HG03439 (cell line): ENCODE data around the gene FOXQ1.

ENCODE experiments used
- ATAC-seq: cut with Tn5 transposase; IDR thresholded peaks from one replicate; pipeline ENCODE4 v1.9.1; 2021; ENCODE audit warnings: mild to moderate bottlenecking, moderate library complexity; ENCODE audit not compliant: unreplicated experiment

FOXQ1 gene

GRCh38 chr6:1290086-1290485, 21.8 kb upstream of the FOXQ1 start:
- no peak for ATAC-seq

GRCh38 chr6:1290805-1291204, 21.1 kb upstream of the FOXQ1 start:
- ATAC-seq: no peak

DNA sequence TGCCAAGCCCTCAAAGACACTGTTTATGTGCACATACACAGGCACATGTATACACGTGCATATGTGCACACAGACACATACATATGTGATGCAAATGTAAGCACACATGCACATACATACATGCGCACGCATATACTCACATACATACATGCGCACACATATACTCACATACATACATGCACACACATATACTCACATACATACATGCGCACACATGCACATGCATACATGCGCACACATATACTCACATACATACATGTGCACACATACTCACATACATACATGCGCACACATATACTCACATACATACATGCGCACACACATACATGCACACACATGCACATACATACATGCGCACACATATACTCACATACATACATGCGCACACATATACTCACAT, 20.5 kb upstream of the FOXQ1 start:
- ATAC-seq: no peak

DNA sequence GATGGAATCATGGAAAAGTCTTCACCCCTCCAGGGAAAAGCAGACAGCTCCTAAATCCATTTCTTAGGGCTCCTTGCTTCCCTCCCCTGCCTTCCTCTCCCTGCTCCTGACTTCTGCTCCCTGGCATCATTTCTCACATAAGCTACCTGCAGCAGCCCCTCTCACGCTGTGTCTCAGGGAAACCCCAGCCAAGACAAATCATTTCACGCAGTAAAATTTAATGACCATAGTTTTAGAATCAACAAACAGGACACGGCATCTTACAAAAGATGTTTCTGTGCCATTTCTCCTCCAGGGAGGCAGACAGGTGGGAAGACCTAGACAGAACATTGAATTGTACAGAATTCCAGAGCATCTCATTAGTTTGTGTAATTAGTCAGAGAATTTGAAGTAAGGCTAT, 16.5 kb upstream of the FOXQ1 start:
- no peak for ATAC-seq

GRCh38 chr6:1296079-1296478, 15.8 kb upstream of the FOXQ1 start:
- no peak for ATAC-seq

DNA sequence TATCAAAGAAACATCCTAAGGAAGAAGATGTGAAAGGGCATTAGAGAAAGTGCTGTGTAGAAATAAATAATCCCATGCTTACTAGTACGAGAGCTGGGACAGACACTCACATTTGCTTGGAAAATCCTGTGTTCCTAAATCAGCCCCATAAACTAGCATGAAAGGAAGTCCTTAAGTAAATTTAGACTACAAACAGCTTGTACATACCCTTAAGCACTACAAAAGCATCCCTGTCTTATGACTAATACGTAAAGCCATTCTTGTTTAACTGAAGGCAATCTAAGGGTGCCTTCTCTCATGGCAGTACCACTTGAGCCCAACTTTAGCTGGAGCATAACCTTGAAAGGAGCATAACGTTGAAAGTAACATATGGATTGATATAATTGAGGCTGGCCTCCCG, 15.4 kb upstream of the FOXQ1 start:
- no peak for ATAC-seq

DNA sequence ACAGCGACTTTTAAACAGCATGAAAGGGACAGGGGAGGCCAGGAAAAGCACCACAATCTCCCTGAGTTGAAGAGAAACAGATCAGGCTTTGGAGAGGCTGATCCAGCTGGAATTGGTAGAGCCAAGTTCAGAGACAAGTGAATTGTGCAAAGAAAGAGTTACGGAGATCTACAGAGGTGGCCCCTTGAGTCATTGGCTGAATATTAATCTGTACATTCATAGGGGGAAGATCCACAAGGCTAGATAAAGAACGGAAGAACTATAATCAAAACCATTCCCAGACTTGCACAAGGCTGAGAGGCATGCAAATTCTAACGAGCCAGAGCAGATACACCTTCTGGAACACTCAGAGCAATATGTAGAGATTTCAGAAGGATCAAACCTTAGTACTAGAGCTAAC, 14.2 kb upstream of the FOXQ1 start:
- ATAC-seq: no peak

DNA sequence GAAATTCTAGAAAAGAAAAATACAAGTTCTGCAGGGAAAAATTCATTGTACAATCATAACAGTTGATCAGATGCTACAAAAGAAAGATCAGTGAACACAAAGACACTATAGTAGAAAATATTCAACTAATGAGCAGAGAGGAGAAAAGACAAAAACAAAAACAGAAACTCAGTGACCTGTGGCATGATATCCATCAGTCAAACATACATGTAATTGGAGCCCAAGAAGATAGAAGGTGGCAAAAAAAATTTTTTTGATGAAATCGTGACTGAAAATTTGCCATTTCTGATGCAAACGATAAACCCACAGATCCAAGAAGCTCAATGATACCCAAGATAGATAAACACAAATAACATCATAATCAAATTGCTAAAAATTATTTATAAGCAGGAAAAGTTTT, 13.1 kb upstream of the FOXQ1 start:
- no peak for ATAC-seq

DNA sequence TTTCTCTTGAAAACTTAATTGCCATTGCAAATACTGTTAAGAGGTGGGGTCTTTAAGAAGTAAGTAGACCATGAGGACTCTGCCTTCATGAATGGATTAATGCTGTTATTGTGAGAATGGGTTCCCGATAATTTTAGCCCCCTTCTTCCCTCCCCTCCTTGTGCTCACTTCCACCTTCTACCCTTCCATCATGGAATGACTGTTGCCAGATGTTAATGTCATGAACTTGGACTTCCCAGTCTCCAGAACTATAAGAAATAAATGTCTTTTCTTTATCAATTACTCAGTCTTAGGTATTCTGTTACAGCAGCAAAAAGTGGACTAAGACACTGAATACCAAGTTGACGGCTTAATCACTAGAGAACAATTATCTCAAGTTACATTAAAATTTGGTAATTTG, 5.8 kb upstream of the FOXQ1 start:
- ATAC-seq: no peak

- ATAC-seq: no peak
Observed at GRCh38 chr6:1309366-1309765, 2.5 kb upstream of the FOXQ1 start.

GRCh38 chr6:1310628-1311399, 1.1 kb upstream of the FOXQ1 start:
- no peak for ATAC-seq

- no peak for ATAC-seq
Observed at GRCh38 chr6:1312203-1312472, 240 bp downstream of the FOXQ1 start.

DNA sequence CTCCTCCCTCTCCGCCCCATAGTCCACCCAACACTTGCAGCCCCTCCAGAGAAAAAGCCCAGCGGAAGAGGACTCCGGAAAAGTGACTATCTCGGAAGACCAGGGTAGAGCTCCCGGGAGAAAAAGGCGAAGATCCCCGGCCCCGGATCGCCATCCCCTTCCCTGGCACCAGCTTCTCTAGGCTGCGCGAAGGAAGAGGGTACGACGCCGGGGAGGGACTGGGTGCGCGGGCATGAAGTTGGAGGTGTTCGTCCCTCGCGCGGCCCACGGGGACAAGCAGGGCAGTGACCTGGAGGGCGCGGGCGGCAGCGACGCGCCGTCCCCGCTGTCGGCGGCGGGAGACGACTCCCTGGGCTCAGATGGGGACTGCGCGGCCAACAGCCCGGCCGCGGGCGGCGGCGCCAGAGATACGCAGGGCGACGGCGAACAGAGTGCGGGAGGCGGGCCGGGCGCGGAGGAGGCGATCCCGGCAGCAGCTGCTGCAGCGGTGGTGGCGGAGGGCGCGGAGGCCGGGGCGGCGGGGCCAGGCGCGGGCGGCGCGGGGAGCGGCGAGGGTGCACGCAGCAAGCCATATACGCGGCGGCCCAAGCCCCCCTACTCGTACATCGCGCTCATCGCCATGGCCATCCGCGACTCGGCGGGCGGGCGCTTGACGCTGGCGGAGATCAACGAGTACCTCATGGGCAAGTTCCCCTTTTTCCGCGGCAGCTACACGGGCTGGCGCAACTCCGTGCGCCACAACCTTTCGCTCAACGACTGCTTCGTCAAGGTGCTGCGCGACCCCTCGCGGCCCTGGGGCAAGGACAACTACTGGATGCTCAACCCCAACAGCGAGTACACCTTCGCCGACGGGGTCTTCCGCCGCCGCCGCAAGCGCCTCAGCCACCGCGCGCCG, 822 bp downstream of the FOXQ1 start:
- no peak for ATAC-seq

DNA sequence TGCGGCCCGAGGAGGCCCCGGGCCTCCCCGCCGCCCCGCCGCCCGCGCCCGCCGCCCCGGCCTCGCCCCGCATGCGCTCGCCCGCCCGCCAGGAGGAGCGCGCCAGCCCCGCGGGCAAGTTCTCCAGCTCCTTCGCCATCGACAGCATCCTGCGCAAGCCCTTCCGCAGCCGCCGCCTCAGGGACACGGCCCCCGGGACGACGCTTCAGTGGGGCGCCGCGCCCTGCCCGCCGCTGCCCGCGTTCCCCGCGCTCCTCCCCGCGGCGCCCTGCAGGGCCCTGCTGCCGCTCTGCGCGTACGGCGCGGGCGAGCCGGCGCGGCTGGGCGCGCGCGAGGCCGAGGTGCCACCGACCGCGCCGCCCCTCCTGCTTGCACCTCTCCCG, 1.5 kb downstream of the FOXQ1 start:
- ATAC-seq: no peak

GRCh38 chr6:1313767-1314503, 2.0 kb downstream of the FOXQ1 start:
- ATAC-seq: no peak

- ATAC-seq: no peak
Observed at GRCh38 chr6:1314617-1315016, 2.7 kb downstream of the FOXQ1 start.

GRCh38 chr6:1315201-1315559, 3.3 kb downstream of the FOXQ1 start:
- no peak for ATAC-seq

- no peak for ATAC-seq
Observed at GRCh38 chr6:1315560-1316386, 3.9 kb downstream of the FOXQ1 start.

DNA sequence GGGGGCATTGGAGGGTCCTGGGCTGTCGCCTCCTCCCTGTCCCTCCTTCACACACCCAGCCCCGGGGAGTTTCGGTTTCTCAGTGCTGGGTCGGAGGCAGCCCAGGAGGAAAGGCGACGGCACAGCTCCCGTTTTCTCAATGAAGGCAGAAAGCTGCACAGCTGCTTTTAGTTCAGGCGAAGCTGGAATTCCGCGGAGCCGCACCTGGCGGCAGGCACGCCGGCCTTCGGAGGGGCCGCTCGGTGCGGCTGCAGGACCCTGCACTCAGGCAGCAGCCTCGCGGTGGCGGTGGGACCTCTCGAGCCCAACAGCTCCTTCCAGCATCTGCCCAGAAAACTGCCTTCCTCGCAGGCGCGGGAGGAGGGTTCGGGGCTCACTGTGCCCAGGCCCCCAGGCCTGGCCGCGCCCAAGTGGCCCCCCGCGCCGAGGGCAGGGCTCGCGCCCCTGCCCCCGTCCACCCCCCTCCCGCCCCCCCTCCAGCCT, 4.6 kb downstream of the FOXQ1 start:
- ATAC-seq: no peak

DNA sequence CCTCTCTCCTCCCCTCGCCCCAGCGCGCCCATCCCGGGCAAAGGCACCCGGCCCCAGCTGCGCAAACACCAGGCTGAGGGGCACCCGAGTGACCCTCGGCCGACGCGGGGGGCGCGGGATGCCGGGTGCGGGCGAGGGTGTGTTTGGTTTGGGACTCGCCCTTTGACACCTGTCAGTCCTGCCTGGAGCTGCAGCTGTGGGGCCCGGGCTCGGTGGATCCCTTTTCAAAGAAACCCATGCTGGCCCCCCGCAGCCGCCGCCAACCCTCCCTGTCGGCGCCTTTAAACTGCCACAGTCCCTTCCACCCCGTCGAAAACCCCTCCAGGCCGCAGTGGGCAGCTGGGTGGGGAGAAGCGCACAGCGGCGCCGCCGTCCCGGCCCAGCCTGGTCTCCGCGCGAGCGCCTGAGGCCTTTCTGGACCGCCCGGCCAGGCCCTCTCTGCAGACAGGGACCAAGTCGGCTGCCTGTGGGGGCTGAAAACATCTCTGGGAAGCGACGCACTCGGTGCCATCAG, 5.5 kb downstream of the FOXQ1 start:
- ATAC-seq: no peak

GRCh38 chr6:1318036-1318435, 6.1 kb downstream of the FOXQ1 start:
- ATAC-seq: no peak
